ENCODE results near the gene ACADSB.

The ACADSB gene

DNA sequence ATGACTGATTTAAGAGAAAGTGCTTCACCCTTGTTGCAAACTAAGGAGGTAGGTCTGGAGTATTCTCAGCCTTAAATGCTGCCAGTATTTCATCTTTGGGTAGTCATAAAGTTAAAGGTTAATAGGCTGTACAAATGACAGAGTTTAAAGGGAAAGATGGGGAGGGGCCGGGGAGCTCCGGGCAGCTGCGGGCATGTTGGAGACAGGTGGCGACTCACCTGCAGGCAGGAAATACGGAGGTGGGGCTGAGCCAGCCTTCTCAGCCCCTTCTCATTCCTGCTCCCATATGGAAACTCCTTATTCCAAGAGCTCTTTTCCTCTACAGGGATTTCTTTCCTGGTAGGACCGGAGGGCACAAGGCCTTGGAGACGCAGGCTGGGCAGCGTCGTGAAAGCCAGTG lies 95.1 kb downstream of the ACADSB start:
- no peak for DNase-seq

Measured in DMS53 (cell line).